IPS-15b (cell line): ENCODE data around the gene RIOK3.
"Not testable (repeated sequence)": the region's sequence is repeated elsewhere in the genome, so short reads cannot be mapped to it uniquely, and the experiment has no call there.

Experiments
- H3K27me3 ChIP-seq: one replicate; pipeline ENCODE4 v1.6.1; 2013; ENCODE audit warnings: low read length; ENCODE audit not compliant: control insufficient read depth, insufficient read depth
- H3K36me3 ChIP-seq: one replicate; pipeline ENCODE4 v1.6.1; 2013; ENCODE audit warnings: low read length; ENCODE audit not compliant: control insufficient read depth, insufficient read depth
- H3K4me1 ChIP-seq: one replicate; pipeline ENCODE4 v1.6.1; 2013; ENCODE audit warnings: mild to moderate bottlenecking, low read length; ENCODE audit not compliant: control insufficient read depth, insufficient read depth
- H3K4me3 ChIP-seq: one replicate; pipeline ENCODE4 v1.5.1; 2013; ENCODE audit warnings: low read depth, low read length
- H3K9ac ChIP-seq: one replicate; pipeline ENCODE4 v1.6.1; 2013; ENCODE audit warnings: low read depth, mild to moderate bottlenecking, low read length
- H3K9me3 ChIP-seq: one replicate; pipeline ENCODE4 v1.6.1; 2013; ENCODE audit warnings: mild to moderate bottlenecking, low read length; ENCODE audit not compliant: control insufficient read depth, insufficient read depth

RIOK3 gene

GRCh38 chr18:23502516-23503037 is 49.5 kb downstream of the RIOK3 start:
- Histone ChIP-seq H3K4me3 (peak overlapping the region; percentile 77), H3K4me1 (peaks cover 2% of the 10 kb centered on the region), H3K27me3 (peaks cover 19% of the 10 kb centered on the region), H3K9me3 (no peaks in the 10 kb centered on the region), H3K9ac (peak overlapping the region; percentile 83), H3K36me3 (no peaks in the 10 kb centered on the region)

- Histone ChIP-seq H3K4me3 (peak within 1 kb of the TSS; percentile 77), H3K9ac (peak within 1 kb of the TSS; percentile 83), H3K36me3 (peaks cover 3% of the 10 kb centered on the region), H3K4me1 (peaks cover 2% of the 10 kb centered on the region), H3K27me3 (peaks cover 19% of the 10 kb centered on the region), H3K9me3 (no peaks in the 10 kb centered on the region)
Measured at GRCh38 chr18:23503038-23503962, 50.2 kb downstream of the RIOK3 start, which contains the start of gene RMC1. TSS of gene RMC1 (plus strand) at chr18:23503511. CDS start at chr18:23503619, 108 bp downstream.

GRCh38 chr18:23503963-23504344 is 50.9 kb downstream of the RIOK3 start:
- peaks cover 19% of the 10 kb centered on the region for H3K27me3 ChIP-seq
- no peaks in the 10 kb centered on the region for H3K9me3 ChIP-seq
- peaks cover 3% of the 10 kb centered on the region for H3K36me3 ChIP-seq
- H3K9ac ChIP-seq = peak overlapping the region; percentile 60
- H3K4me3 ChIP-seq = peak overlapping the region; percentile 77
- peaks cover 2% of the 10 kb centered on the region for H3K4me1 ChIP-seq

GRCh38 chr18:23504720-23505119 is 51.6 kb downstream of the RIOK3 start:
- H3K27me3 ChIP-seq = peaks cover 19% of the 10 kb centered on the region
- no peak overlapping the region for H3K4me3 ChIP-seq
- H3K36me3 ChIP-seq = peaks cover 3% of the 10 kb centered on the region
- no peaks in the 10 kb centered on the region for H3K9me3 ChIP-seq
- H3K9ac ChIP-seq = no peak overlapping the region
- peaks cover 2% of the 10 kb centered on the region for H3K4me1 ChIP-seq

GRCh38 chr18:23506393-23506792 is 53.3 kb downstream of the RIOK3 start:
- no peaks in the 10 kb centered on the region for H3K9me3 ChIP-seq
- H3K4me3 ChIP-seq = no peak overlapping the region
- H3K9ac ChIP-seq = no peak overlapping the region
- peaks cover 8% of the 10 kb centered on the region for H3K36me3 ChIP-seq
- peaks cover 19% of the 10 kb centered on the region for H3K27me3 ChIP-seq
- peaks cover 2% of the 10 kb centered on the region for H3K4me1 ChIP-seq

GRCh38 chr18:23510923-23511322 is 57.8 kb downstream of the RIOK3 start:
- H3K9me3 ChIP-seq, H3K9ac ChIP-seq, H3K36me3 ChIP-seq: not testable (repeated sequence)

GRCh38 chr18:23512216-23512615 is 59.1 kb downstream of the RIOK3 start:
- H3K4me1 ChIP-seq, H3K9me3 ChIP-seq, H3K4me3 ChIP-seq, H3K27me3 ChIP-seq, H3K9ac ChIP-seq: not testable (repeated sequence)
- H3K36me3 ChIP-seq = peaks cover 14% of the 10 kb centered on the region

More at GRCh38 chr18:23510923-23511322, 57.8 kb downstream of the RIOK3 start:
- not testable (repeated sequence) for H3K4me1 ChIP-seq, H3K4me3 ChIP-seq, H3K27me3 ChIP-seq

GRCh38 chr18:23512641-23513040 is 59.6 kb downstream of the RIOK3 start:
- Histone ChIP-seq H3K27me3 (no peaks in the 10 kb centered on the region), H3K9ac (no peak overlapping the region), H3K36me3 (peaks cover 14% of the 10 kb centered on the region), H3K9me3 (no peaks in the 10 kb centered on the region), H3K4me3 (no peak overlapping the region), H3K4me1 (no peaks in the 10 kb centered on the region)

- Histone ChIP-seq H3K4me3 (no peak overlapping the region), H3K9me3 (no peaks in the 10 kb centered on the region), H3K4me1 (no peaks in the 10 kb centered on the region), H3K27me3 (no peaks in the 10 kb centered on the region), H3K36me3 (peaks cover 9% of the 10 kb centered on the region), H3K9ac (no peak overlapping the region)
Measured at GRCh38 chr18:23515911-23516546, 62.9 kb downstream of the RIOK3 start.

- Histone ChIP-seq H3K9ac (no peak overlapping the region), H3K36me3 (peaks cover 23% of the 10 kb centered on the region), H3K4me3 (no peak overlapping the region), H3K9me3 (no peaks in the 10 kb centered on the region), H3K27me3 (no peaks in the 10 kb centered on the region), H3K4me1 (no peaks in the 10 kb centered on the region)
Measured at GRCh38 chr18:23519734-23520133, 66.6 kb downstream of the RIOK3 start.

GRCh38 chr18:23521271-23521670 is 68.2 kb downstream of the RIOK3 start:
- H3K4me1 ChIP-seq = no peaks in the 10 kb centered on the region
- no peaks in the 10 kb centered on the region for H3K27me3 ChIP-seq
- H3K4me3 ChIP-seq = no peak overlapping the region
- H3K9me3 ChIP-seq = no peaks in the 10 kb centered on the region
- H3K36me3 ChIP-seq = peaks cover 26% of the 10 kb centered on the region
- no peak overlapping the region for H3K9ac ChIP-seq
